Activated naive CD4-positive, alpha-beta T cell treated with anti-CD3 and anti-CD28 coated beads, Interleukin-2, amount 50 U/mL, for 24 hours (primary cell): Measurements from ENCODE around the gene SLC6A4.
"Not testable (repeated sequence)": the region's sequence is repeated elsewhere in the genome, so short reads cannot be mapped to it uniquely, and the experiment has no call there.

Experiments used
- H3K27ac Mint-ChIP-seq: one replicate; pipeline ENCODE4 v1.8.0; 2021; ENCODE audit warnings: mild to moderate bottlenecking, mixed read lengths
- H3K27me3 Mint-ChIP-seq: one replicate; pipeline ENCODE4 v1.8.0; 2021; ENCODE audit warnings: mixed read lengths
- H3K36me3 Mint-ChIP-seq: one replicate; pipeline ENCODE4 v1.8.0; 2021; ENCODE audit warnings: mixed read lengths
- H3K4me1 Mint-ChIP-seq: one replicate; pipeline ENCODE4 v1.8.0; 2021; ENCODE audit warnings: mixed read lengths
- H3K4me3 Mint-ChIP-seq: one replicate; pipeline ENCODE4 v1.8.0; 2021; ENCODE audit warnings: mild to moderate bottlenecking, mixed read lengths
- H3K9me3 Mint-ChIP-seq: one replicate; pipeline ENCODE4 v1.8.0; 2021; ENCODE audit warnings: mixed read lengths

SLC6A4 gene

DNA sequence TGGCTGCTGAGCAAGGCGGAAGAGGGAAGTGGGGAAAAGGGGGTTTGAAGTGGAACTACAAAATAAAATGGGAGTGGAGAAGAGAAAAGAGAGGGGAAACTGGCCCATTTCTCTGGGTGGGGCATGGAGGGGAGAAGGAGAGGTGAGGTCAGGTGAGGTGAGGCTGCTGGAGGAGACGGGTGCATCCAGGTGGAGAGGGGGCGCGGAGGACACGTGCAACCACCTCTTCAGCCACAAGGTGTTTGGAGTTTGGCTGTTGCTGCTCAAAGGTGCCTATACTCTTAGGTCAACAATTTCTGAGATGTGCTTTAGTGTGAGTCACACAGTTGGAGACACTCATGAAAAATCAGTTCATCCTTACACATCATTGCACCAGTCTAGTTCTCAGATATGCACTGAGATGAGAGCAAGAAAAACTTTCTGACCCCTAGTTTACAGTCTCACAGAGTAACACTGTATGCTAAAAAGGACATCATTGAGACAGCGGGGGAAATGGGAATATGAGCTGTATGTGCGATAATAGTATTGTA, 4.8 kb downstream of the SLC6A4 start:
- Mint-ChIP-seq H3K4me3 (no peak overlapping the region), H3K9me3 (no peaks in the 10 kb centered on the region), H3K27me3 (peaks cover 23% of the 10 kb centered on the region), H3K4me1 (peaks cover 4% of the 10 kb centered on the region), H3K36me3 (no peaks in the 10 kb centered on the region), H3K27ac (no peak overlapping the region)

DNA sequence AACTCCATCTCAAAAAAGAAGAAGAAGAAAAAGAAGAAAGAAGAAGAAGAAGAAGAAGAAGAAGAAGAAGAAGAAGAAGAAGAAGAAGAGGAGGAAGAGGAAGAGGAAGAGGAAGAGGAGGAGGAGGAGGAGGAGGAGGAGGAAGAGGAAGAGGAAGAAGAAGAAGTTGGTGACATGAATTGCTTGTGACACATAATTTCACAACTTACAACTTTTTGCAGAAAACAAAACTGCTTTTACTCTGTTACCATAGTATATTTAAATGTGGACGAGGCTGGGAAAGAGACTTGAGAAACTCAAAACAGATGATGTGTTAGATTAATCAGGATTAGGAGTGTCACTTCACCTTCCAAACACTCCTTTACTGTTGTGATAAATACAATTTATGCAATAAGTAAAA, 5.5 kb downstream of the SLC6A4 start:
- H3K9me3 Mint-ChIP-seq, H3K36me3 Mint-ChIP-seq, H3K4me3 Mint-ChIP-seq, H3K27ac Mint-ChIP-seq, H3K4me1 Mint-ChIP-seq: not testable (repeated sequence)
- peaks cover 22% of the 10 kb centered on the region for H3K27me3 Mint-ChIP-seq

DNA sequence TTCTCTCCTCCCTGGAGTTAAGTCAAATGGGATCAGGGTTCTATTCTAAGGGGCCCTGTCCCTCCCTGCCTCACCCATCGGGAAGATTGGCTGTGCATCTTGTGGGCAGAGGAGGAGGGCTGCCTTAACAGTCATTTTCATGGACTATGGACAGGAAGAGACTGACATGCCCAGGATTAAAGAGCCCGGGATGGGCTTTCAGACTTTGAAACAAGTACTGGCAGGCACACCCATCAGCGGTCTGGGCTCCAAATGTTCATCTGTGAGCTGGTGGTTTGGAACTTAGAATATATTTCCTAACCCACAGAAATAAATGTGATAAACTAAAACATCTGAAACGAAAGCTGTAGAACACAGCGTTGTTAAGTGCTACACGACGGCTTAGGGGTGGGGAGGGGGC, 6.5 kb downstream of the SLC6A4 start:
- Mint-ChIP-seq H3K27me3 (peaks cover 14% of the 10 kb centered on the region), H3K9me3 (no peaks in the 10 kb centered on the region), H3K4me1 (no peaks in the 10 kb centered on the region), H3K4me3 (no peak overlapping the region), H3K36me3 (no peaks in the 10 kb centered on the region), H3K27ac (no peak overlapping the region)

DNA sequence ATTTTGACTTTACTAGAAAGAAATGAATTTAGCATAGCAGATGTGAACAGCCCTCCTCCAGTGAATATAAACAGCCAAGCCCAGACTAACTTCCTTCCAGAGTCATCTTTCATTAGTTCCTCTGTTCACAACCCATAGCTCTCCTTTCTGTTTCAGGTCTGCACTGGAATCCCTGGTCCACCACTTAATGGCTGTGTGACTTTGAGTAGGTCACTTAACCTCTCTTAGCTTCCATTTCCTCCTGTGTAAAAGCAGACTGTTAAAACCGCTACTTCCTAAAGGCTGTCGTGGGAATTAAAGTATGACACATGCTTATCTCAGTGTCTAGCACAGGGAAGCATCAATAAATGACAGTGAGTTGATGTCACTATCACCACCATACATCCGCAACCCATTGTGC, 7.5 kb downstream of the SLC6A4 start:
- H3K4me1 Mint-ChIP-seq: no peaks in the 10 kb centered on the region
- no peaks in the 10 kb centered on the region for H3K9me3 Mint-ChIP-seq
- H3K27ac Mint-ChIP-seq: no peak overlapping the region
- no peaks in the 10 kb centered on the region for H3K36me3 Mint-ChIP-seq
- peaks cover 8% of the 10 kb centered on the region for H3K27me3 Mint-ChIP-seq
- H3K4me3 Mint-ChIP-seq: no peak overlapping the region

DNA sequence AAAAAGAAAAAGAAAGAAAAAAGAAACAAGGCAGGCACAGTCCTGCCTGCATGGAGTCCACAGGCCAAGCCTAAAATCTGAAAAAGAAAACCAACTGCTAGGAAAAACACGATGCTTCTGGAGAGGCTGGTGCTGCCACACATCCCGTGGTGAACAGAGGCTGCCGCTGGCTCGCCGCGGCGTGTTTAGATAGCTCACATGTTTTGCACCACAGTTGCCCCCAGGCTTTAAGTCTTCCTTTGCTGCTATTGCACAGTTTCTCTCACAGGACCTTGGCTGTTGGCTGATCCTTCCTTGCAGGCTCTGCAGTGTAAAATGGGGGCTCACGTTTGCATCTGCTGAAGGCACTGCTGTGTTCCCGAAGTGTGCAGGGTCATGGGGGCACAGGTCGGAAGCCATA, 8.6 kb downstream of the SLC6A4 start:
- Mint-ChIP-seq H3K9me3 (no peaks in the 10 kb centered on the region), H3K4me1 (no peaks in the 10 kb centered on the region), H3K27ac (no peak overlapping the region), H3K4me3 (no peak overlapping the region), H3K36me3 (no peaks in the 10 kb centered on the region), H3K27me3 (peaks cover 4% of the 10 kb centered on the region)

DNA sequence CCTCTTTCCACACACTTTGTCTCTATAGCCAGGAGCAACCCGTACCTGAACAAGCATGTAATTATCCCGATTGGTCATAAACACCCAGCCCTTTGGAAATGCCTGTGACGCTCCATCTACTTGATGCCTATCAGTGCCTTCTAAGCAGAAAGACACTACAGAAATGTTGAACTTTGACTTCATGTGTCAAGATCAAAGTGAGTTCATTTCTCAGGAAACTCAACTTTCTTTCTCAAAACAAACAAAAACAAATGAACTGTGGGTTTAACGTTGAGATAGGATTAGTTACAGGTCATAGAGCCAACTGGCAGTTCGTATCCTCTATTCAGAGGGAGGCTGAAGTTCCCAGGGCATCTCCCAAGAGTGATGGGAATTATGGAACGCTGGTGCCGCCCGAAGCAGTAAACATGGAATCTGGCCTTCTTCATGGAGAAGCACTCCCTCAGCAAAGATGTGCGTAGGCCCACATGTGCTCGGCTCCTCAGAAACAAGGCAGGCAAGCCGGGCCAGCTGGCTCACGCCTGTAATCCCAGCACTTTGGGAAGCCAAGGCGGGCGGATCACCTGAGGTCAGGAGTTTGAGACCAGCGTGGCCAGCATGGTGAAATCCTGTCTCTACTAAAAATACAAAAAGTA, 9.5 kb downstream of the SLC6A4 start:
- H3K4me1 Mint-ChIP-seq: no peaks in the 10 kb centered on the region
- peaks cover 3% of the 10 kb centered on the region for H3K27me3 Mint-ChIP-seq
- no peak overlapping the region for H3K27ac Mint-ChIP-seq
- H3K36me3 Mint-ChIP-seq: no peaks in the 10 kb centered on the region
- no peaks in the 10 kb centered on the region for H3K9me3 Mint-ChIP-seq
- no peak overlapping the region for H3K4me3 Mint-ChIP-seq

DNA sequence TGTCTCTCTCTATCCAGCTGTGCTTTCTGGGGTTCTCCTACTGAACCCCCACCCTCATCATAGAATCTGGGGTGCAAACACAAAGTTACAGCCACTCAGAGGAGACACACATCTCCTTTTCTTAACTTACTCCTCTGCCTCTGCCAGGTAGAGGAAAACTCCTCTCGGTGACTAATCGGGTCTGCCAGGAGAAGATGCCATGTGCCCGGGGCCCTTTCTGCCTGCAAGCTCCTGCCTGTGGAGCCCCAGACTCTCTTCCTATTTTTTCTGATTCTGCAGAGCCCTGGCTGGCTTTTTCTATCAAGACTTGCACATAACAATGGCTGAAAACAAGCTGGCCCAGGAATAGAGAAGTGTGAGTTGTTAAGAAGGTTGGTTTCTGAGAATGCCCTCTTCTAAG, 10.4 kb downstream of the SLC6A4 start:
- Mint-ChIP-seq H3K36me3 (no peaks in the 10 kb centered on the region), H3K27ac (no peak overlapping the region), H3K4me1 (no peaks in the 10 kb centered on the region), H3K4me3 (no peak overlapping the region), H3K27me3 (no peaks in the 10 kb centered on the region), H3K9me3 (no peaks in the 10 kb centered on the region)

DNA sequence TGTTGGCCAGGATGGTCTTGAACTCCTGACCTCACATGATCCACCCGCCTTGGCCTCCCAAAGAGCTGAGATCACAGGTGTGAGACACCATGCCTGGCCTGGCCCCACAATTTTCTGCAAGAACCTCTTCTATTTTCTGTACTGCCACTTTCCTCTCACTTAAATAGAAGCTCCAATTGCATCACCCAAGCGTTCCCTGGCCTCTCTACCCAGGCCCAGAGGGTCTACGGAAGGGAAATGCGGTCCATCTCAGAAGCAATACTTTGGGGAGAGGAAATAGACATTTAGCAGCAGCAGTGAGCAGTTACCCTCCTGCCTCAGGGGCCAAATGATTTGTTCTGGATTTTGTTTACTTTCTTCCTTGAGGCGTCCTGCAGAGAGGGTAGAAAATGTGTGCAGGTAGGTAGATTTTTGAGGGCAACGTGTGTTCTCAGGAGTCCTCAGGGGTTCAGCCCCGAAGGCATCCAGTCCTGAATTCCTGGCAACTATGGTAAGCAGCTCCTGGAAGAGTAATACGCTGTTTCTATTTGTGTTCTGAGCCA, 11.0 kb downstream of the SLC6A4 start:
- H3K27me3 Mint-ChIP-seq: no peaks in the 10 kb centered on the region

DNA sequence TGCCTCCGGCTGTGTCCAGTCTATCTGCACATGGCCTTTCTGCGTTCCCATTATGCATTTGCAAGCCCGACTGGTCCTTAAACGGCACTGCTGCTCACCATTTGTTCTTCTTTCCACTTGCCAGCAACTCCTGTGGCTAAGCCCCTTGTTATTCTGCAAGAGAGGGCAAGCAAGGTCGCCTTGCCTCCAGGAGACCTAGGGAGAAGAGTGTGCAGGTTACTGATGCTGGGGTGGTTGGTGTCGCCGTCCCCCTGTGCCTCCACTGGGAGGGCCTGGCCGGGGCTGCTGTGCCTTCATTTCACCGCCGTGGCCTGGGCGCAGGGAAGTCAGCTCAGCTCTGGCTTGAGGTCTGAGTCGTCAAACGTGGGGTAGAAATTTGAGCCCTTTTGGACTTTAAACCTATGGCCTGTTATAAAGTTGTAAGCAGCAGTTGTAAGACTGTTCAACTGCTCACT, 12.7 kb downstream of the SLC6A4 start:
- H3K4me1 Mint-ChIP-seq: no peaks in the 10 kb centered on the region
- no peaks in the 10 kb centered on the region for H3K27me3 Mint-ChIP-seq
- no peak overlapping the region for H3K4me3 Mint-ChIP-seq
- H3K27ac Mint-ChIP-seq: no peak overlapping the region
- H3K36me3 Mint-ChIP-seq: no peaks in the 10 kb centered on the region
- no peaks in the 10 kb centered on the region for H3K9me3 Mint-ChIP-seq

More for the DNA sequence above, 11.0 kb downstream of the SLC6A4 start:
- Mint-ChIP-seq H3K27ac (no peak overlapping the region), H3K36me3 (no peaks in the 10 kb centered on the region), H3K9me3 (no peaks in the 10 kb centered on the region), H3K4me3 (no peak overlapping the region), H3K4me1 (no peaks in the 10 kb centered on the region)

DNA sequence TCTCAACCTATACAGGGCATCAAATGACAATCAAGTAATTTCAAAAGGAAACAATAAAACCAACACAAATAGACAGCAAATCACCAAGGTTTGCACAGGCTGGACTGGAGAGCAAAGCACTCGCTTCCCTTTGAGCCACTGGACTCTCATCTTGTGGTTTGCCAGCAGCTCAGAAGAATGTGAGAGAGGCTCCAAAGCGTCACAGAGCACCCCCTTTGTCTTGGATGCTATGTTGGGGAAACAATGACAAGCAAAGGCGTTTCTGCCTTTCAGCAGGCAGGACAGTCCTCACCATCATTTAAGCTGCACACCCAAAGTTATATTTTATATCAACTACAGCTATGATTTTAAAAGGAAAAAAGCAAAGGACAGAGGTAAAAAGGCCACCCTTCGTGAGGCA, 13.2 kb downstream of the SLC6A4 start:
- no peaks in the 10 kb centered on the region for H3K9me3 Mint-ChIP-seq
- no peak overlapping the region for H3K27ac Mint-ChIP-seq
- H3K27me3 Mint-ChIP-seq: no peaks in the 10 kb centered on the region
- no peaks in the 10 kb centered on the region for H3K36me3 Mint-ChIP-seq
- H3K4me1 Mint-ChIP-seq: no peaks in the 10 kb centered on the region
- no peak overlapping the region for H3K4me3 Mint-ChIP-seq

DNA sequence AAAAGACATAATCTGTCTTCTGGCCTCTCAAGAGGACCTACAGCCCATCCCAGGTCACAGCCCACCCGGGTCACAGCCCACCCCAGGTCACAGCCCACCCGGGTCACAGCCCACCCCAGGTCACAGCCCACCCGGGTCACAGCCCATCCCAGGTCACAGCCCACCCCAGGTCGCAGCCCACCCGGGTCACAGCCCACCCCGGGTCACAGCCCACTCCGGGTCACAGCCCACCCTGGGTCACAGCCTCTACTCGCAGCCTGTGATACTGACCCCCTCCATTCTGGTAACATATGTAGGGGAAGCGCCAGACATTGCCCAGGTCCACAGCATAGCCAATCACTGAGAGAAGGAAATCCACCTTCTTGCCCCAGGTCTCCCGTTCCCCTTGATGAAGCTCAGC, 14.2 kb downstream of the SLC6A4 start:
- no peak overlapping the region for H3K4me3 Mint-ChIP-seq
- no peaks in the 10 kb centered on the region for H3K27me3 Mint-ChIP-seq
- H3K9me3 Mint-ChIP-seq: no peaks in the 10 kb centered on the region
- H3K4me1 Mint-ChIP-seq: no peaks in the 10 kb centered on the region
- H3K27ac Mint-ChIP-seq: no peak overlapping the region
- H3K36me3 Mint-ChIP-seq: no peaks in the 10 kb centered on the region

DNA sequence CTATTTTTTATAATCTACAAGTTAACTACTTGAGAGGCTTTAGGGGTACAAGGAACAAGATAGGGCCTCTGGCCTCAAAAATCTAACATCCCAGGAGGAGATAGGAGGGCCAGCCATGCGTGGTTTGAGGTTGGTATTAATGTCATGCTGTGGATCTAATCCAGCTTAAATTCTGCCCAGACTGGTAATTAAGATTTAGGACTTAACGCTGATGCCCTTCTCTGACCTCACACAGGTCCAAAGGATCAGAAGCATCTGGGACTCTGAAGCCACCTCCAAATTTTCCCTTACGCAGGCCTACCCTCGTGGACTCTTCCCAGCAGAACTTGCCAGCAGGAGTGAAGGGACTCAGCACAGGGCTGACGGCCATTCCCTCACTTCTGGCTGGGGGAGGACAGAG, 15.1 kb downstream of the SLC6A4 start:
- H3K4me1 Mint-ChIP-seq: no peaks in the 10 kb centered on the region
- no peaks in the 10 kb centered on the region for H3K36me3 Mint-ChIP-seq
- no peak overlapping the region for H3K4me3 Mint-ChIP-seq
- no peaks in the 10 kb centered on the region for H3K9me3 Mint-ChIP-seq
- H3K27ac Mint-ChIP-seq: no peak overlapping the region
- no peaks in the 10 kb centered on the region for H3K27me3 Mint-ChIP-seq

DNA sequence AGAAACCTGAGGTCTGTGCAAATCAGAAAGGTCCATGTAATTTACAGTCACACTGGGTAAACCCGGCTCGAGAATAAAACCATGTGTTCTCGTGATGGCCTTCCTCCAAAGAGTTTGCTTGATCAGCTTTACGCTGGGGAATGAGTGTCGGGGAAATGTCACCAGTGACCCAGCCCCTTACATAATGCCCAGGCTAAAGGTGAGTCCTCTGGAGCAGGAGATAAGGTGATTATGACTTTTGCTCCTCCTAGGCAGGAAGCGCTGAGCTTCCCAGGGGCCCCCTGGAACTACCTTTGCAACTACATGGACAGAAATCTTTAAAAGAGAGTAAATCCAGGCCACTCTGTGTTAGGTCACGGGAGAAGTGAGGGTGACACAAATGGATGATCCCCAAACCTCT, 15.7 kb downstream of the SLC6A4 start:
- Mint-ChIP-seq H3K36me3 (no peaks in the 10 kb centered on the region), H3K27me3 (no peaks in the 10 kb centered on the region), H3K27ac (no peak overlapping the region), H3K9me3 (no peaks in the 10 kb centered on the region), H3K4me3 (no peak overlapping the region), H3K4me1 (no peaks in the 10 kb centered on the region)

DNA sequence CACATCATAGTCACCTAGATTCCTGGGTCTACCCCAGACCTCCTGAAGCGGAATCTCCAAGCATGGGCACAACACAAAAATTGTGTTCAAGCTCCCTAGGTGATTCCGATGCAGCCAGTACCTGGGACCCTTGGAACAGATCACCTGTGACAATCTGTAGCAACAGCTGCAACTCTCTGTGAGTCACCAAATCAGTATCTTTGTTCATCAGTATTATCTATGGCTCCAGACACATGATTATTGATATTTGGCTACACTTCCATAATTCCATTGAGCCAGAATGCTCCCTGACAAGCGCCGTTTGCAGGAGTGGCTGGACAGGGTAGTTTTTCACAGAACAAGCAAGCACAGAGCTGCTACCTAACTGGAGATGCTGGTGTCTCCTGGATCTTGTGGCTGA, 16.2 kb downstream of the SLC6A4 start:
- H3K27me3 Mint-ChIP-seq: no peaks in the 10 kb centered on the region
- no peaks in the 10 kb centered on the region for H3K9me3 Mint-ChIP-seq
- no peak overlapping the region for H3K27ac Mint-ChIP-seq
- no peaks in the 10 kb centered on the region for H3K36me3 Mint-ChIP-seq
- H3K4me3 Mint-ChIP-seq: no peak overlapping the region
- no peaks in the 10 kb centered on the region for H3K4me1 Mint-ChIP-seq

DNA sequence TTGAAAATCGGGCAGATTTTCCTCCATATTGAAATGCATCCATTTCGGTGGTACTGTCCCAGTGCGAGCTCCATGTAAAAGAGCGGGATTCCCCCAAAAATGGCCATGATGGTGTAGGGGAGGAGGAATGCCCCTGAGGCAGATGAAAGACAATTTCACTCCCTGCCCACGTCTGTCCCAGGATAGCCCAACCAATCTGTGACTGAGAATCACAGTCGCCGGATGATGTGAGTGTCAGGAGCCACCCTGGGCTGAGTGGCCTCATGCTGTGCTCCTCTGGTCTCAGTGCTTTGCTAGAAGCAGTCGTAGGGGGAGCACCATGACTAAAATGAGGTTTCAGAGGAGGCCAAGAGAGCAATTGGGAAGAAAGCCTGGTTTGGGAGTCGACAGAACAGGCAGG, 16.7 kb downstream of the SLC6A4 start:
- Mint-ChIP-seq H3K4me1 (no peaks in the 10 kb centered on the region), H3K27ac (no peak overlapping the region), H3K27me3 (no peaks in the 10 kb centered on the region), H3K9me3 (no peaks in the 10 kb centered on the region), H3K4me3 (no peak overlapping the region), H3K36me3 (no peaks in the 10 kb centered on the region)

DNA sequence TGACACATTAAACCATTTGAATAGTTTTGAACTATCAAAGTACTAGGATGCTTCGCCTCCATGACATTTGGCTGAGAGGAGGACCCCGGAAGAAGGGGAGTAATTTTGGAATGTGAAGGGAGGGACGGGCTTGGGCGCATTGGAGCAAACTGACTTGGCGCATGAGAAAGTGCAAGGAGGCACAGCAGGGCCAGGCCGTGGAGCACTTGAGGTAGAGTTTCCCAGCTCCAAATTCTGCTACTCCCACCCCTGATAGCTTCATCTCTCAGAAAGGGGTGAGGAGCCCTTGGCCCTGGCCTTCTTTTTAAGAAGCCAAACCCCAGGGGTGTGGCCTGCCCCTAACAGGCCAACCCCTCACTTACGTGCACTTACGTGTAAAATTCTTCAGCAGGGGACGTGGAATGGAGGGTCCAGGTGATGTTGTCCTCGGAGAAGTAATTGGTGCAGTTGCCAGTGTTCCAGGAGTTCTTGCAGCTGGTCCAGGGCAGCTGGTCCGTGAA, 17.7 kb downstream of the SLC6A4 start:
- no peak overlapping the region for H3K27ac Mint-ChIP-seq
- H3K4me3 Mint-ChIP-seq: no peak overlapping the region
- no peaks in the 10 kb centered on the region for H3K36me3 Mint-ChIP-seq
- H3K4me1 Mint-ChIP-seq: no peaks in the 10 kb centered on the region
- no peaks in the 10 kb centered on the region for H3K27me3 Mint-ChIP-seq
- H3K9me3 Mint-ChIP-seq: no peaks in the 10 kb centered on the region

DNA sequence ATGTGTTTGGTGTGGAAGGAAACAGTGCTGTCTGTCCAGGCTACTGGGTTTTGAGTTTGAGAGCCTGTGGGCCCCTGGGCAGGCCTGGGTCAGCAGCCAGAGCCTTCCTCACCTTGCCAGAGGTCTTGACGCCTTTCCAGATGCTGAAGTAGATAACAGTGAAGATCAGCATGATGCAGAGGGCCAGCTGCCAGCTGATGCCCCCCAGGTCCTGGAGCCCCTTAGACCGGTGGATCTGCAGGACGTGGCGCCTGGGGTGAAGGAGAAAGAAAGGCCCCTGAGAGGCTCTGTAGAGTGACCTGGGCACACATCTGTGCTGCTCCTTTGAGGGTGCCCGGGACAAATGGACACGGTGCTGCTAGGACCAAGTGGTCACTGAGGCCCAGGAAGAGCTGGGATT, 18.4 kb downstream of the SLC6A4 start:
- Mint-ChIP-seq H3K27ac (no peak overlapping the region), H3K27me3 (no peaks in the 10 kb centered on the region), H3K36me3 (no peaks in the 10 kb centered on the region), H3K9me3 (no peaks in the 10 kb centered on the region), H3K4me1 (no peaks in the 10 kb centered on the region), H3K4me3 (no peak overlapping the region)
